OCI-LY7 (cell line): ENCODE results near the gene KLHL25.

ENCODE experiments used
- CTCF ChIP-seq: fragments of 200-600 bp; sonication (generic); conservative IDR thresholded peaks from 2 replicates; pipeline ENCODE4 v1.5.1; 2014; ENCODE audit warnings: mild to moderate bottlenecking, antibody characterized with exemption, low read length, moderate library complexity, mixed read lengths
- EZH2phosphoT487 ChIP-seq: fragments of 200-600 bp; sonication (generic); IDR thresholded peaks from 2 replicates; pipeline ENCODE4 v1.6.1; 2018; ENCODE audit warnings: low read depth, borderline replicate concordance, mild to moderate bottlenecking, mixed run types, antibody characterized with exemption, low read length, moderate library complexity, mixed read lengths

GRCh38 chr15:85763673-85764633, 30.8 kb downstream of the KLHL25 start:
- TF ChIP-seq CTCF (no peak), EZH2phosphoT487 (no peak)
